IPS-18c (cell line): ENCODE results near the gene MBD3L1.

Experiments used
- H3K4me3 ChIP-seq: 2 replicates; pipeline ENCODE4 v1.7.0; 2013; ENCODE audit warnings: low read depth, mild to moderate bottlenecking, low read length, moderate library complexity; ENCODE audit not compliant: insufficient read depth
- H3K9me3 ChIP-seq: one replicate; pipeline ENCODE4 v1.6.1; 2013; ENCODE audit warnings: mild to moderate bottlenecking, low read length, moderate library complexity; ENCODE audit not compliant: control insufficient read depth, insufficient read depth

MBD3L1 gene

DNA sequence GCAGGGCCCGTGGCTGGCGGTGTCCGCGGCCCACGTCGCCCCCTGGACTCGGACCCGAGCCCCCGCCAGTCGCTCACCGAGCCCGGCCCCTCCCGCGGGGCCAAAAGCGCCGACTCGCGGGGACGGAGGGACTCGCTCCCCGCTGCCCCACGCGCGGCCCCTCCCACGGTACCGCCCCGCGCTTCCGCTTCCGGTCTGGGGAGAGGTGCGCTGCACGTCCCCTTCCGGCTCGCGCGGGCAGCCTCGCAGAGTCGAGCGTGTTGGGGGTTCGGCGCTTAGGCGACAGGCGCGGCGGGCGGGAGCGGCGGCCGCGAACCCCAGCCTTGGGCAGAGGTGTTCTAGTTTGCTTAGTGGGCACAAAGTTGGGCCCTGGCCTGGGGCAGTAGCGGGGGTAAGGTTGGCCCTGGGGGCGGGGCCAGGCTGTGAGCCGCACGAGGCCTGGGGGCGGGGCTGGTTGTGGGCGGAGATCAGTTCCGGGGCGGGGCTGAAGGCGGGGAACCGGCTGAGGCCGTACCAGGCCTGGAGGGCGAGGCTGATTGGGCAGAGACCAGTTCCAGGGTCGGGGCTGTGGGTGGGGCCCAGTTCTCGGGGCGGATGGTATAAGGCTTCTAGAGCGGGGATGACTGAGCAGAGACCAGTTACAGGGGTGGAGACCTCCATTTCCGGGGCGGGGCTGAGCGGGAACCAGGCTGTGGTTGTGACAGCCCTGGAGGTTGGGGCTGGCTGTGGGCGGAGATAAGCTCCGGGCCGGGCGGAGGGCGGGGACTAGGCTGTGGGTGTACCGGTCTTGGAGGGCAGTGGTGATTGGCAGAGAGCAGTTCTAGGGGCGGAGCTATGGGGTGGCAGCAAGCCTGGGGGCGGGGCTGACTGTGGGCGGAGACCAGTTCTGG lies at the start of gene MBD3L1, which contains the start of gene ZNF558:
Gene MBD3L1 (plus strand): TSS at position 246 of the 890 bp plus-strand sequence. CDS start 10,302 bp downstream, outside the sequence.
Gene ZNF558 (minus strand): TSS at position 173 of the 890 bp plus-strand sequence. CDS start 9,645 bp downstream, outside the sequence.
- peaks cover 9% of the 10 kb centered on the region for H3K9me3 ChIP-seq
- peak within 1 kb of the TSS; percentile 64; the same call in 1 of the 2 replicates for H3K4me3 ChIP-seq

DNA sequence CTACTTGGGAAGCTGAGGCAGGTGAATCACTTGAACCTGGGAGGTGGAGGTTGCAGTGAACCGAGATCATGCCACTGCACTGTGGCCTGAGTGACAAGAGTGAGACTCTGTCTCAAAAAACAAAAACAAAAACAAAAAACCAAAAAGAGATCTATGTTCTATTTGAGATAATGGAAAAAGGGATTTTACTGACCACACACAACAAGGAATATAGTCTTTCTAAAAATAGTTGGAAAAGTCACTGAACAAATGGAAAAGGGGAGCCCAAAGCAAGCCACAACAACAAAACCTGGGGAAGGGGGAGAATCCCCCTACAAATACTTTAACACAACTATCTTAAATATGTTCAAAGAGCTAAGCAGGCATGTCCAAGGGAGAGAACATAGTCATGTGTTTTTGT lies 37.4 kb upstream of the MBD3L1 start:
- H3K4me3 ChIP-seq = no peak overlapping the region
- H3K9me3 ChIP-seq = peaks cover 8% of the 10 kb centered on the region

DNA sequence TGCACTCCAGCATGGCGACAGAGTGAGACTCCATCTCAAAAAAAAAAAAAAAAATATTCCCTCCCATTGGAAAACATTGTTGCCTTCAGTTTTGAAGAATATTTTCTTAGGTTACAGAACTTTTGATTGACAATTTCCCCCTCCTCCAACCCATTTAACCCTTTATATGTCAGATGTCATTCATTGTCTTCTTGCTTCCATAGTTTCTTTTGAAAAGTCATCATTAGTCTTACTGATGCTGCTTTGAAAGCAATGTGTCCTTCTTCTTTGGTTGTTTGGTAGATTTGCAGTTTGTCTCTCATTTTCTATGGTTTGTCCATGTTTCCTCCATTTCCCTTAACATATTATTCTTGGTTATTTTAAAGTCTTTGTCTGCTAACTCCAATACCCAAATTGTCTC lies 25.5 kb upstream of the MBD3L1 start:
- peaks cover 24% of the 10 kb centered on the region for H3K9me3 ChIP-seq
- H3K4me3 ChIP-seq = no peak overlapping the region

DNA sequence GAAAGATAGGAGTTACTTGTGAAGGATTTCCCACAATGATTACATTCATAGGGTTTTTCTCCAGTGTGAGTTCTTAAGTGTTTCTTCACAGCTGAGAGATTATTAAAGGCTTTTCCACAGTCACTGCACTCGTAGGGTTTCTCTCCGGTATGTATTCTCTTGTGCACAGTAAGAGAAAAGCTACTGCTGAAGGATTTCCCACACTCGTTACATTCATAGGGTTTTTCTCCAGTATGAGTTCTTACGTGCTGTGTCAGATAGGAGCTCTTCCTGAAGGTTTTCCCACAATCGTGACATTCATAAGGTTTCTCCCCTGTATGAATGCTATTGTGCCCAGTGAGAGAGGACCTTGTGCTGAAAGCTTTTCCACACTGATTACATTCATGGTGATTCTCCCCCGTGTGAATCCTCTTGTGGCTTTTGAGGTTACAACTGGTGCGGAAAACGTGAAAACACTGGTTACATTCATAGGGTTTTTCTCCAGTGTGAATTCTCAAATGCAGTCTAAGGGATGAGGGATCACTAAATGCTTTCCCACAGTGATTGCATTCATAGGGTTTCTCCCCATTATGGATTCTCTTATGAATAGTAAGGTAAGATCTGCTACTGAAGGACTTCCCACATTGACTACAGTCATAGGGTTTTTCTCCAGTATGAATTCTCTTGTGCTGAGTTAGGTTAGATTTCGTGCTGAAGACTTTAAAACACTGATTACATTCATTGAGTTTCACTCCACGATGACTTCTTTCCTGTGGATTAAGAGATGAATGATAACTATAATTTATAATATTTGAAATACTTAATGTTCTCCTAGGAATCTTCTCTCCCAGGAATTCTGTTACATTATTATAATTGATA lies 20.6 kb upstream of the MBD3L1 start:
- no peak overlapping the region for H3K4me3 ChIP-seq

DNA sequence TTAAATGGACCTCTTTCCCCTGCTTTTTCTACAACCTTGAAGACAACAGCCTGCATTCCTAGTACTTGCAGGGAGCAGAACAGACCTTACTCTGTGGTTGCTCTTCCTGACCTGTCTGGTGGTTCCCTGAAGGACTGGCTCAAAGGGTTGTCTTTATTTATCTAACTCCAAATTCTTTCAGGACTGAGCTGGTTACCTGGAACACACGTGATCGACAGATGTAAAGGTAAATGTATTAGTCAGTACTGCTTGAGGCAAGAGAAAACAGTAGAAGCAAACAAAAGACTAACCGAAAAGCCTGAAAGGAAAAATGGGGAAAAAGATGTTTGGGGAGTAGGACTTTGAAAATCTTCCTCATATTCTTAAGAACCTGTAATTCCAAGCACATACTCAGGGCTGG lies 18.0 kb upstream of the MBD3L1 start:
- H3K9me3 ChIP-seq = peaks cover 26% of the 10 kb centered on the region

More for the DNA sequence above, 20.6 kb upstream of the MBD3L1 start:
- peaks cover 29% of the 10 kb centered on the region for H3K9me3 ChIP-seq

DNA sequence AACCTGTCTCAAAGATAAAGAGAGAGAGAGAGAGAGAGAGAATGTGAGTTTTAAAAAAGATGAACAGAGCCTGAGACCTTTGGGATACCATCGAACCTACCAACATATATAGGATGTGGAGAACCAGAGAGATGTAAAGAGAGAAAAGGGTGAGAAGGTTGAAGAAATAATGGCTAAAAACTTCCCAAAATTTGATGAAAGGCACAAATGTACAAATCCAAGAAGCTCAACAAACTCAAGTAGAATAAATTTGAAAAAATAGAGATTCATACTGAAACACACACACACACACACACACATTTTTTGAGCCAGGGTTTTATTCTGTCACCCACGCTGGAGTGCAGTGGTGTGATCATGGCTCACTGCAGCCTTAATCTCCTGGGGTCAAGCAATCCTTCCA lies 16.4 kb upstream of the MBD3L1 start:
- Histone ChIP-seq H3K9me3 (peaks cover 26% of the 10 kb centered on the region), H3K4me3 (no peak overlapping the region)

More for the DNA sequence above, 18.0 kb upstream of the MBD3L1 start:
- H3K4me3 ChIP-seq = no peak overlapping the region

DNA sequence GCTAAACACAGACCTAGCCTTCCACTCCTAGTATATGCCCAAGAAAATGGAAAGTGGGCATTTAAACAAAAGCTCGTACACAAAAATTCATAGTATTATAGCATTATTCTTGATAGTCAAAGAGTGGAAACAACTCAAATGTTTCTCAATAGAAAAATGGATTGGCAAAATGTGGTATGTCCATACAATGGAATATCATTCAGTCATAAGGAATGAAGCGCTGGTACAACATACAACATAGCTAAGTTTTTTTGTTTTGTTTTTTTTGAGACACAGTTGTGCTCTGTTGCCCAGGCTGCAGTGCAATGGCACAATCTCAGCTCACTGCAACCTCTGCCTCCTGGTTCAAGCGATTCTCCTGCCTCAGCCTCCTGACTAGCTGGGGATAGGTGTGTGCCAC lies 11.9 kb upstream of the MBD3L1 start:
- H3K9me3 ChIP-seq = peaks cover 26% of the 10 kb centered on the region
- no peak overlapping the region for H3K4me3 ChIP-seq

DNA sequence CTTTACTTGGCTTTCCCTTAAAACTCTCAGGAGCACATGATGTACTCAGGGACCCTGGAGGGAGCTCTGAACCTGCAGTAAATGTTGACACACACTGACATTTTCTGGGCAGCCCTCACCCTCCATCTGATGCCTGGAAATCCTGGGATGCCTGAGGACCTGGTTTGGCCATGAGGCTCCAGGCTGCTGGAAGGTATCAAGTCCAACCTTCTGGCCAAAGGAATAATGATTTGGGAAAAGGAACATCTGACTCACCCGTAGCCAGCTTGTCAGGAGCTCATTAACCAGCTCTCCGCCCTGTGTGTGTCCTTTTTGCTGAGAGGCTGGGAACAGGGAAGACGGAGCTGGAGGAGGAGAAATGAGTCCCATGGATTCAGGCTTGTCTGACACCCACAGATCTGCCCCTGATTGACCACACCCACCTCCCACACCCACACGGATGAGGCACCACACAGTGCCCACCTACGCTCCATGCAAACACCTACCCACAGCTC lies 10.4 kb upstream of the MBD3L1 start:
- H3K4me3 ChIP-seq = no peak overlapping the region
- peaks cover 18% of the 10 kb centered on the region for H3K9me3 ChIP-seq

DNA sequence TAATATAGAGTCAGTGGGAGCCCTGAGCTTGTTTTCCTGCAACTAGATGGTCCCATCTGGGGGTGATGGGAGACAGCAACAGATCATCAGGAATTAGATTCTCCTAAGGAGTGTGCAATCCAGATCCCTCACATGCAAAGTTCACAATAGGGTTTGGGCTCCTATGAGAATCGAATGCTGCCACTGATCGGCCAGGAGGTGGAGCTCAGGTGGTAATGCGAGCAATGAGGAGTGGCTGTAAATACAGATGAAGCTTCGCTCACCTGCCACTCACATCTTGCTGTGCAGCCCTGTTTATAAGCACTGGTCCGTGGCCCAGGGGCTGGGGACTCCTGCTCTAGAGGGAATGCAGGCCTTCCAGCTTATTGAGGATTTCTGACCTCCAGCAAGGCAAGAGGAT lies 5.8 kb upstream of the MBD3L1 start:
- Histone ChIP-seq H3K4me3 (no peak overlapping the region), H3K9me3 (peaks cover 17% of the 10 kb centered on the region)

DNA sequence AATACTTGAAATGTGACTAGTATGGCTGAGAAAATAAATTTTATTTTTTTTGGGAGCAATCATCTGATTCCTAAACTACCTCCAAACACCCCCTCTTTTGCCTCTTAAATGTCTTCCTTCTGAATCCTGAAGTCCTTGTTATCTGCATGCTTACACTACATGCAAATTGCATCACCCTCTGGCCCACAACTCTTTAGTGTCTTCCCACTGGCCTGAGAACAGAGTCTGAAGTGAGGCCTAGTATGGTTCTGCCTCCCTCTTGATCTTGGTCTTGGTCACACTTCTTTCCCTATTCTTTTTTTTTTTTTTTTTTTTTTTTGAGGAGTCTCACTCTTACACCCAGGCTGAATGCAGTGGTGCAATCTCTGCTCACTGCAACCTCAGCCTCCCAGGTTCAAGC lies 4.9 kb upstream of the MBD3L1 start:
- H3K9me3 ChIP-seq = peaks cover 17% of the 10 kb centered on the region
- H3K4me3 ChIP-seq = no peak overlapping the region

DNA sequence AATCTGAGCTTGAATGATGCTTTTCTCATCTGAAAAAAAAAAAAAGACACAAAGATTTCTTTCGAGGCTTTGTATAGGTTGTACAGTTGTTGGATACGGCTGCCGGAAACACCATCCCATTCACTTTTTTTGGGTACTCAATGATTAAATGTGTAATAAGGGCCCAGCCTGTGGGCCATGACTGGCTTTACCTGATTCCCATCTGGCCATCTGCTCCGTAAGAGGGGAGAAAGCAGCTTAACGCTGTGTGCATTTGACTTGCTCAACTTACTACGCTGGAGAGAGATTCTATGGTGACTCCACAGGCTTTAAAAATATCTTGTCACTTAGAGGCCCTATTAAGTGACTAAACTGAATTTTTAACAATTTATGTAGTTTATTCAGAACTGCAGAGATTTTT lies 804 bp upstream of the MBD3L1 start:
- peak overlapping the region; percentile 64; the same call in 1 of the 2 replicates for H3K4me3 ChIP-seq
- peaks cover 7% of the 10 kb centered on the region for H3K9me3 ChIP-seq

DNA sequence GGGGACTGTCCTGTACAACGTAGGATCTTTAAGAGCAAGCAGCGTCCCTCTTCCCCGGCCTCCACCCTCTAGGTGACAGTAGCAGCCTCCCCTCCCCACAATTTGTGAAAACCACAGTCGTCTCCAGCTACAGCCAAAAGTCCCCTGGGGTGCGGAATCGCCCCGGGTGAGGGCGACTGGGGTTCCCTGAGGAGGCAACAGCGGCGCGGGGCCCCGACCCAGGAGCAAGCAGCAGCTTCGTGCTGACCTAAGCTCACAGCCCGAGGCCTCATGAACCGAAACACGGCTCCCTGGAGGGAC lies 395 bp upstream of the MBD3L1 start:
- Histone ChIP-seq H3K9me3 (peaks cover 9% of the 10 kb centered on the region), H3K4me3 (peak overlapping the region; percentile 64; the same call in 1 of the 2 replicates)

DNA sequence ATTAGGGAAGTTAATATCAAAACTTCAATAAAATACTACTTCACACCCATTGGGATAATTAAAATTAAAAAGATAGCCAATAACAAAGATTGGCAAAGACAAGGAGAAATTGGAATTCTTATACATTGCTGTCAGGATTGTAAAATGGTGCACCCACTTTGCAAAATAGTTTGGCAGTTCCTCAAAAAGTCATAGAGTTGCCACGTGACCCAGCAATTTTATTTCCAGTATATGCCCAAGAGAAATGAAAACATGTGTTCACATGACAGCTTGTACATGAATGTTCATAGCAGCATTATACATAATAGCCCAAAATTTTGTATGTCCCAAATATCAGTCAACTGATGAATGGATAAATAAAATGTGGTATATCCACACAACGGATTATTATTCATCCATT lies 3.3 kb downstream of the MBD3L1 start:
- peaks cover 16% of the 10 kb centered on the region for H3K9me3 ChIP-seq

DNA sequence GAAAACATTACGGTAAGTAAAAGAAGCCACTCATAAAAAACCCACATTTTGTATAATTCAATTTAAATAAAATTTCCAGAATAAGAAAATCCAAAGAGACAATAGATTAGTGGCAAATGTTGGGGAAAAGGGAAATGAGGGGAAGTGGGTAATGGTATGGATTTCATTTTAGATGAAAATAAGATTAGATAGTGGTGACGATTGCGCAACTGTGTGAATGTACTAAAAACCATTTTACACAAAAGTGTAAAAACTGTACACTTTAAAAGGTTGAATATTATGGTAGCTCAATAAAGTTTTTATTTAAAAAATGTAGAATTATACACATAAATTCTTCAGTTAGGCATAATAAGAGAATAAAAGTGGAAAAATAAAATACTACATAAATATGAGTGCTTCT lies 3.7 kb downstream of the MBD3L1 start:
- no peak overlapping the region for H3K4me3 ChIP-seq
- peaks cover 16% of the 10 kb centered on the region for H3K9me3 ChIP-seq

More for the DNA sequence above, 3.3 kb downstream of the MBD3L1 start:
- H3K4me3 ChIP-seq = no peak overlapping the region

DNA sequence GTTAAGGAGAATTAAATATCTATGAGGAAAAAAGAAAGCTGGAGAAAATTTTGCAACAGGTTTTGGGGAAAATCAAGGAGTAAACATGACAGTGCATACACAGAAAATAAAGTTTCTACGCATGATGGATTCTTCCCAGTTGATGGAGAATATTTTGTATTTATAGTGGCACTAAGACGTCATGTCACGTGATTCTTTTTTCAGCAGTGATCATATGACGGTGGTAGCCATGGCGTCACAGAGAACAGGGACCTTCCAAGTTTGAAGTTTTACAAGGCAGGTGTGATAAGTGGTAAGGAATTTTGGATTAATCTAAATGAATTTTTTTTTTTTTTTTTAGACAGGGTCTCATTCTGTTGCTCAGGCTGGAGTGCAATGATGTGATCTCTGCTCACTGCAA lies 8.5 kb downstream of the MBD3L1 start:
- Histone ChIP-seq H3K9me3 (peaks cover 9% of the 10 kb centered on the region), H3K4me3 (no peak overlapping the region)

DNA sequence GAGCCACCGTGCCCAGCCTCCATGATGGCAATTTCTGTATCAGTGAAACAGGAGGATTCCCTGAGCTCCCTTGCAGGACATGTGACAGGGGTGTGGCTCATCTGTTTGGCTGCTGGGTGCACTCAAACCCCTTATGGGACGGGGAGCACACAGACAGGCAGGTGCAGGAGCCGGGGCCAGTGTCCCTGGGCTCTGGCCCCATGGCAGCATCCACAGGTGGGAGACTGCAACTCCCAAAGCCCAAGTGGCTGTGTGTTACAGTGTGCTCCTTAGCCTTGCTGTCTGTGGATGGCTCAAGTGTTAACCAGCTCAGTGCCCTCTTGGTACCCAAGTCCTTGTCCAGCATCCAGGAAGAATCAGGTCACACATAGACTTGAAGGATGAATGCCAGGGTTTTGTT lies 14.6 kb downstream of the MBD3L1 start:
- Histone ChIP-seq H3K4me3 (no peak overlapping the region), H3K9me3 (peaks cover 11% of the 10 kb centered on the region)

DNA sequence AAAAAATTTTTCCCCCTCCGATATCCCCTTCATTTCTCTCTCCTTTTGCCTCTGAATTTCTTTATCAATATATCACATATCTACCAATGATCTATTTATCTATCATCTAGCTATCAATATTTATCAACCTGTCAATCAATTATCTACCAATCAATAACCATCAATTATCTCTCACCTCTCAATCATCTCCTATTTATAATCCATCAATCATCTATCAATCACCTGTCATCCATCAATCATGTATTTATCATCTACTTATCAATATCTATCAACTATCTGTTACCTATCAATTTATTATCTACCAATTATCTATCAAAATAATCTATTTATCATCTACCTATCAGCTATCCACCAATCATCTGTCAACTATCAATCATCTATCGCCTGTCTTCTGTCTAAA lies 17.1 kb downstream of the MBD3L1 start:
- H3K4me3 ChIP-seq = no peak overlapping the region
- peaks cover 11% of the 10 kb centered on the region for H3K9me3 ChIP-seq

DNA sequence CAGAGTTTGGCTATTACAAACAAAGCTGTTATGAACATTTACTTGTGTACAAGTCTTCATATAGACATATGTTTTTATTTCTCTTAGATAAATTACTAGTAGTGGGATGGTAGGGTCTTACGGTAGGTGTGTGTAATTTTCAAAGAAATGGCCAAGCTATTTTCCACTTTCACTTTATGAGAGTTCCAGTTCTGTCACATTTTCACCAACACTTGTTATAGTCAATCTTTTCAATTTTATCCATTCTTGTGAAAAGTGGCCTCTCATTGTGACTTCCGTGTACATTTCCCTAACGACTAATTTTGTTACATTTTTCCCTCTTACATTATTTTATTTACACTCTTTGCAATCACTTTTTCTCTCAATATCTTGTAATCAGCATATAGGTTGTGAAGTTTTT lies 18.3 kb downstream of the MBD3L1 start:
- no peak overlapping the region for H3K4me3 ChIP-seq
- peaks cover 11% of the 10 kb centered on the region for H3K9me3 ChIP-seq
